ENCODE measurements around the gene NNAT. TPM values are rescaled to one million over a fixed set of nuclear protein-coding genes. Genes with fewer than 3 reads are reported as not detected.
A peak's percentile ranks its signal among the peaks of the same experiment; 100 is the strongest.

NNAT gene, protein sequence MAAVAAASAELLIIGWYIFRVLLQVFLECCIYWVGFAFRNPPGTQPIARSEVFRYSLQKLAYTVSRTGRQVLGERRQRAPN
- total RNA-seq (not detected in 2 replicates), polyA plus RNA-seq (0.39 TPM in 1 of 2 replicates, not detected in the other), polyA minus RNA-seq (not detected in 2 replicates)
- 8.3 TPM for total RNA-seq (2013)

DNA sequence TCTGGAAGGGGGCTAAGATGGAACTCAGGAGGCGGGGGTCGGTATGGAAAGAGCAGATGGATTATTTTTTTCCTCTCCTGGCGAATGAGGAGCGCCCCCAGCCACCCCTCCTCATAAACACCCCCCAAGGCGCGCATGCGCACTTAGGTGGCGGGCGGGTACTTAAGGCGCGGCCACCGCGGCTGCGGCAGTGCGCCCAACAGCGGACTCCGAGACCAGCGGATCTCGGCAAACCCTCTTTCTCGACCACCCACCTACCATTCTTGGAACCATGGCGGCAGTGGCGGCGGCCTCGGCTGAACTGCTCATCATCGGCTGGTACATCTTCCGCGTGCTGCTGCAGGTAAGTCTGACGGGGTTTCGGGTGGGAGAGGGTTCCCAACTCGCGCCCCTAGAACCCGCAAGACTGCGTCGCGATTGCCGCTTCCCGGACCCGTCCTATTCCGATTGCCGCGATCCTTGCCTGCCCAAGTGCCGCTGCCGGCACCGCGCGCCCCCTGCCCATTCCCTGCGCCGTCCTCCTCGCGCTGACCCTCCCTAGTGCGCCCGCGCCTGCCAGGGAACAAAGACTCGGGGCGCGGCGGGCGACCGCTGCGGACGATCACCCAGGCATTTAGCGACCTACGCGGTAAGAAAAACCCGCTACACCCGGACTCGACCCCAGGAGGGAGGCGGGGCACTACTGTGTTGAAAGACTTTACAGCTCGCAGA is at the start of gene NNAT:
Gene NNAT (plus strand): TSS at position 190 of the 711 bp plus-strand sequence. CDS start 82 bp downstream, at position 272.
- Histone ChIP-seq H3K4me1 (ENCODE audit: control insufficient read depth in 2 of 2, insufficient read depth in 2 of 2, low read length in 2 of 2) (peaks cover 29 to 35% of the 10 kb centered on the region in 2 donors), H3K4me2 (replicated peaks; ENCODE audit: low read depth, low read length, poor library complexity, severe bottlenecking) (peak within 1 kb of the TSS; percentile 69), H3K9ac (ENCODE audit: low read length) (peak within 1 kb of the TSS; percentile 52), H2AFZ (ENCODE audit: insufficient read depth, low read depth, low read length, poor library complexity, severe bottlenecking) (peak within 1 kb of the TSS; percentile 12), H3K9me3 (ENCODE audit: control extremely low read depth in 1 of 3, control insufficient read depth in 2 of 3, insufficient read depth in 1 of 3, low read length in 2 of 3) (peaks cover 0 to 9% (median 0%) of the 10 kb centered on the region in 3 donors), H3K27ac (ENCODE audit: low read length in 2 of 2) (no peak within 1 kb of the TSS), H3K79me2 (ENCODE audit: control insufficient read depth, insufficient read depth, low read length) (peaks cover 98% of the 10 kb centered on the region), H3K27me3 (replicated peaks in 1 of 4; ENCODE audit: control extremely low read depth in 1 of 4, control insufficient read depth in 3 of 4, insufficient read depth in 4 of 4, low read length in 3 of 4) (no peaks in the 10 kb centered on the region), H3K4me3 (ENCODE audit: control extremely low read depth in 1 of 5, extremely low read depth in 1 of 5, insufficient read depth in 1 of 5, low read depth in 2 of 5, low read length in 4 of 5) (peak within 1 kb of the TSS in 4 of 5 experiments; percentile 19 to 44 (median 33)), H4K20me1 (ENCODE audit: control insufficient read depth, insufficient read depth, low read length, poor library complexity, severe bottlenecking) (peaks cover 97% of the 10 kb centered on the region), H3K36me3 (replicated peaks in 1 of 2; ENCODE audit: control extremely low read depth in 1 of 2, control insufficient read depth in 1 of 2, extremely low read depth in 1 of 2, insufficient read depth in 2 of 2, low read length in 1 of 2) (peaks cover 0 to 27% of the 10 kb centered on the region in 2 experiments)
- POLR2A ChIA-PET = interaction anchor here (0.7 kb wide), 1 partner anchor 11 kb away, joined by 5 read pairs; no protein-coding TSS in a partner anchor
- TF ChIP-seq, protein P1, sequence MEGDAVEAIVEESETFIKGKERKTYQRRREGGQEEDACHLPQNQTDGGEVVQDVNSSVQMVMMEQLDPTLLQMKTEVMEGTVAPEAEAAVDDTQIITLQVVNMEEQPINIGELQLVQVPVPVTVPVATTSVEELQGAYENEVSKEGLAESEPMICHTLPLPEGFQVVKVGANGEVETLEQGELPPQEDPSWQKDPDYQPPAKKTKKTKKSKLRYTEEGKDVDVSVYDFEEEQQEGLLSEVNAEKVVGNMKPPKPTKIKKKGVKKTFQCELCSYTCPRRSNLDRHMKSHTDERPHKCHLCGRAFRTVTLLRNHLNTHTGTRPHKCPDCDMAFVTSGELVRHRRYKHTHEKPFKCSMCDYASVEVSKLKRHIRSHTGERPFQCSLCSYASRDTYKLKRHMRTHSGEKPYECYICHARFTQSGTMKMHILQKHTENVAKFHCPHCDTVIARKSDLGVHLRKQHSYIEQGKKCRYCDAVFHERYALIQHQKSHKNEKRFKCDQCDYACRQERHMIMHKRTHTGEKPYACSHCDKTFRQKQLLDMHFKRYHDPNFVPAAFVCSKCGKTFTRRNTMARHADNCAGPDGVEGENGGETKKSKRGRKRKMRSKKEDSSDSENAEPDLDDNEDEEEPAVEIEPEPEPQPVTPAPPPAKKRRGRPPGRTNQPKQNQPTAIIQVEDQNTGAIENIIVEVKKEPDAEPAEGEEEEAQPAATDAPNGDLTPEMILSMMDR (IDR thresholded peaks at IDR 0.05) = no peak
- TF ChIP-seq EZH2 (IDR thresholded peaks at IDR 0.05; ENCODE audit: borderline replicate concordance, insufficient read depth, low read depth, low read length, poor library complexity, severe bottlenecking) = no peak
- Mint-ChIP-seq H3K4me3 (peak within 1 kb of the TSS; percentile 64), H3K27ac (peak within 1 kb of the TSS; percentile 32), H3K27me3 (no peaks in the 10 kb centered on the region), H3K9me3 (ENCODE audit: insufficient read depth) (no peaks in the 10 kb centered on the region), H3K4me1 (peaks cover 60% of the 10 kb centered on the region)
- 55% methylated on average over 55 of the region's 69 CpGs for WGBS (ENCODE audit: insufficient coverage)
- ATAC-seq (ENCODE audit: low read depth) (no peak), DNase-seq (peak; percentile 41)
- intact Hi-C loops (cut with micrococcal nuclease) = loop anchor here (10.0 kb wide), 1 partner anchor 174 kb away; the partner anchor contains the start of gene CTNNBL1
- CTCF ChIA-PET = no interaction called here

DNA sequence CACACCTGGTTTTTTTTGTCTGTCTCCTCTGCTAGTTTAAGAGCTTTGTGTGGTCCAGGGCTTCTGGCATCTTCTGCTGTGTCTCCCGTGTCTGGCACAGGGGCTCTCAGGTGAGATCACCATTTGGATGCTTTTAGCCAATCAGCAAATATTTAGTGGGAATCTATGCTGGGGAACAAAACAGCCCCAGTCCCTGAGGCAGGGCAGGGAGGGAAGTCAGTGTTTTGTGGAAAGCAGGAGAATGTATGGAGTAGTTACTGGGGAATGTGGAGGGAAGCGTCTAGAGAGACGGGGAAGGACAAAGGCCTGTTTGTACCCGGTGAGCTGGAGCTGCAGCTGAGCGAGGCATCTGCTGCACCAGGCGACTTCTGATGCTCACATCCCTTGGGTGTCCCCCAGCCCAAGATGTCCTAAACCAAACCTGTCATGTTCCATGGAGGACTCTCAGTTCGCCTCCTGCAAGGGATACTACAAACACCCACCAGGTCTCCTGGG is 49.3 kb upstream of the NNAT start:
- Histone ChIP-seq H3K4me1 (ENCODE audit: control insufficient read depth in 2 of 2, insufficient read depth in 2 of 2, low read length in 2 of 2) (no peaks in the 10 kb centered on the region), H3K27ac (ENCODE audit: low read length in 2 of 2) (no peak overlapping the region), H3K9me3 (ENCODE audit: control extremely low read depth in 1 of 3, control insufficient read depth in 2 of 3, insufficient read depth in 1 of 3, low read length in 2 of 3) (peaks cover 0 to 5% (median 0%) of the 10 kb centered on the region in 3 donors), H3K9ac (ENCODE audit: low read length) (no peak overlapping the region), H2AFZ (ENCODE audit: insufficient read depth, low read depth, low read length, poor library complexity, severe bottlenecking) (no peak overlapping the region), H3K4me2 (replicated peaks; ENCODE audit: low read depth, low read length, poor library complexity, severe bottlenecking) (no peak overlapping the region), H3K79me2 (ENCODE audit: control insufficient read depth, insufficient read depth, low read length) (no peaks in the 10 kb centered on the region), H4K20me1 (ENCODE audit: control insufficient read depth, insufficient read depth, low read length, poor library complexity, severe bottlenecking) (no peaks in the 10 kb centered on the region), H3K4me3 (ENCODE audit: control extremely low read depth in 1 of 5, extremely low read depth in 1 of 5, insufficient read depth in 1 of 5, low read depth in 2 of 5, low read length in 4 of 5) (no peak overlapping the region), H3K27me3 (replicated peaks in 1 of 4; ENCODE audit: control extremely low read depth in 1 of 4, control insufficient read depth in 3 of 4, insufficient read depth in 4 of 4, low read length in 3 of 4) (peaks cover 0 to 4% (median 0%) of the 10 kb centered on the region in 4 experiments), H3K36me3 (replicated peaks in 1 of 2; ENCODE audit: control extremely low read depth in 1 of 2, control insufficient read depth in 1 of 2, extremely low read depth in 1 of 2, insufficient read depth in 2 of 2, low read length in 1 of 2) (no peaks in the 10 kb centered on the region)
- peaks cover 3% of the 10 kb centered on the region for H3K9me3 Mint-ChIP-seq (ENCODE audit: insufficient read depth)
- peaks cover 24% of the 10 kb centered on the region for H3K27me3 Mint-ChIP-seq
- POLR2A ChIA-PET = no interaction called here
- ATAC-seq (ENCODE audit: low read depth) (no peak), DNase-seq (no peak)
- CTCF ChIA-PET = no interaction called here
- no peak overlapping the region for H3K27ac Mint-ChIP-seq
- TF ChIP-seq, protein P1 (IDR thresholded peaks at IDR 0.05) = no peak
- TF ChIP-seq EZH2 (IDR thresholded peaks at IDR 0.05; ENCODE audit: borderline replicate concordance, insufficient read depth, low read depth, low read length, poor library complexity, severe bottlenecking) = no peak
- intact Hi-C loops (cut with micrococcal nuclease) = no loop called here
- no peak overlapping the region for H3K4me3 Mint-ChIP-seq
- 94% methylated on average over 7 of the region's 7 CpGs for WGBS (ENCODE audit: insufficient coverage)
- no peaks in the 10 kb centered on the region for H3K4me1 Mint-ChIP-seq

All from B cell (primary cell).